Tibial artery (tissue), 4 donors: ENCODE data around the gene AAGAB.

ENCODE experiments used
- DNase-seq, 2 donors: peaks; one replicate each; pipeline ENCODE4 v3.0.0-alpha.2; 2019
- H3K27ac ChIP-seq, 2 donors: fragments of 200-600 bp; sonication (generic) in 1 of 2; 1 replicate in 1 of 2; 2 replicates in 1 of 2; pipeline ENCODE4 v1.5.1; 2018 to 2019; ENCODE audit warnings: mild to moderate bottlenecking in 1 of 2
- H3K27me3 ChIP-seq, 2 donors: fragments of 200-600 bp; sonication (generic) in 1 of 2; one replicate each; pipeline versions ENCODE4 v1.5.1 to v1.6.0; 2016 to 2019
- H3K36me3 ChIP-seq, 3 donors: fragments of 200-600 bp; sonication (generic) in 2 of 3; one replicate each; pipeline ENCODE4 v1.5.1; 2016 to 2019; ENCODE audit warnings: mild to moderate bottlenecking in 2 of 3
- H3K4me1 ChIP-seq, 4 donors: fragments of 200-600 bp; sonication (generic) in 2 of 4; 1 replicate in 3 of 4; 2 replicates in 1 of 4; pipeline ENCODE4 v1.5.1; 2016 to 2019
- H3K4me3 ChIP-seq, 2 donors: fragments of 200-600 bp; sonication (generic) in 1 of 2; 1 replicate in 1 of 2; 2 replicates in 1 of 2; pipeline ENCODE4 v1.5.1; 2018 to 2019; ENCODE audit warnings: mild to moderate bottlenecking in 2 of 2
- H3K9me3 ChIP-seq, 3 donors: fragments of 200-600 bp; sonication (generic) in 1 of 3; one replicate each; pipeline ENCODE4 v1.5.1; 2016 to 2019
- intact Hi-C: fragments of 100-400 bp; cut with DNase I; formaldehyde crosslinking; loops from one replicate; pipeline ENCODE4 v1.15.0; 2023; ENCODE audit warnings: low total_unique reads
- TF ChIP-seq, protein P1 (sequence below), 2 experiments: fragments of 200-600 bp in 1 of 2; fragments of 450-650 bp in 1 of 2; IDR thresholded peaks; one replicate each; pipeline ENCODE4 v1.5.1; 2017 to 2019; ENCODE audit warnings: antibody characterized with exemption in 2 of 2, mild to moderate bottlenecking in 1 of 2, moderate library complexity in 1 of 2

AAGAB gene

DNA sequence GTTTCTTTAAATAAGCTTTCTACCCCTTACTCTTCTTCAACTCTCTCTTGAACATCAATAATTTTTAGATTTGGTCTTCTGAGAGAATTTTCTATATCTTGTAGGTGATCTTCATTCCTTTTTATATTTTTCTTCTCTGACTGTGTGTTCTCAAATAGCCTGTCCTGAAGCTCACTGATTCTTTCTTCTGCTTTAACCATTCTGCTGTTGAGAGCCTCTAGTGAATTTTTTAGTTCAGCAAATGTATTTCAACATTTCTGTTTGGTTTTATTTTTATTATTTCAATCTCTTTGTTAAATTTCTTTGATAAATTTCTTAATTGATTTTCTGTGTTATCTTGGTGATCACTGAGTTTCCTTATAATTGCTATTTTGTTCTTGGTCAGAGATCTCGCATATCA is 19.8 kb upstream of the AAGAB start:
- DNase-seq: no peak
- no peak overlapping the region for H3K4me3 ChIP-seq
- H3K27ac ChIP-seq: no peak overlapping the region
- intact Hi-C loops: no loop called here
- TF ChIP-seq, protein P1, sequence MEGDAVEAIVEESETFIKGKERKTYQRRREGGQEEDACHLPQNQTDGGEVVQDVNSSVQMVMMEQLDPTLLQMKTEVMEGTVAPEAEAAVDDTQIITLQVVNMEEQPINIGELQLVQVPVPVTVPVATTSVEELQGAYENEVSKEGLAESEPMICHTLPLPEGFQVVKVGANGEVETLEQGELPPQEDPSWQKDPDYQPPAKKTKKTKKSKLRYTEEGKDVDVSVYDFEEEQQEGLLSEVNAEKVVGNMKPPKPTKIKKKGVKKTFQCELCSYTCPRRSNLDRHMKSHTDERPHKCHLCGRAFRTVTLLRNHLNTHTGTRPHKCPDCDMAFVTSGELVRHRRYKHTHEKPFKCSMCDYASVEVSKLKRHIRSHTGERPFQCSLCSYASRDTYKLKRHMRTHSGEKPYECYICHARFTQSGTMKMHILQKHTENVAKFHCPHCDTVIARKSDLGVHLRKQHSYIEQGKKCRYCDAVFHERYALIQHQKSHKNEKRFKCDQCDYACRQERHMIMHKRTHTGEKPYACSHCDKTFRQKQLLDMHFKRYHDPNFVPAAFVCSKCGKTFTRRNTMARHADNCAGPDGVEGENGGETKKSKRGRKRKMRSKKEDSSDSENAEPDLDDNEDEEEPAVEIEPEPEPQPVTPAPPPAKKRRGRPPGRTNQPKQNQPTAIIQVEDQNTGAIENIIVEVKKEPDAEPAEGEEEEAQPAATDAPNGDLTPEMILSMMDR (IDR thresholded peaks at IDR 0.05): no peak
- H3K36me3 ChIP-seq: peaks cover 0 to 4% (median 0%) of the 10 kb centered on the region in 3 donors
- H3K9me3 ChIP-seq: peaks cover 0 to 6% (median 3%) of the 10 kb centered on the region in 3 donors
- H3K27me3 ChIP-seq: no peaks in the 10 kb centered on the region
- H3K4me1 ChIP-seq: no peaks in the 10 kb centered on the region

GRCh38 chr15:67267951-67268941 is 13.8 kb upstream of the AAGAB start:
- Histone ChIP-seq H3K27ac (no peak overlapping the region), H3K27me3 (no peaks in the 10 kb centered on the region), H3K9me3 (peaks cover 0 to 2% (median 0%) of the 10 kb centered on the region in 3 donors), H3K4me1 (no peaks in the 10 kb centered on the region), H3K36me3 (no peaks in the 10 kb centered on the region), H3K4me3 (no peak overlapping the region)
- intact Hi-C loops: no loop called here
- TF ChIP-seq, protein P1 (IDR thresholded peaks at IDR 0.05): no peak
- DNase-seq: no peak

GRCh38 chr15:67267440-67267839 is 13.0 kb upstream of the AAGAB start:
- intact Hi-C loops: no loop called here
- H3K36me3 ChIP-seq: no peaks in the 10 kb centered on the region
- H3K9me3 ChIP-seq: no peaks in the 10 kb centered on the region

GRCh38 chr15:67266870-67267269 is 12.4 kb upstream of the AAGAB start:
- Histone ChIP-seq H3K36me3 (no peaks in the 10 kb centered on the region), H3K27me3 (no peaks in the 10 kb centered on the region), H3K9me3 (no peaks in the 10 kb centered on the region), H3K4me3 (no peak overlapping the region), H3K27ac (no peak overlapping the region), H3K4me1 (no peaks in the 10 kb centered on the region)
- DNase-seq: no peak
- intact Hi-C loops: no loop called here
- TF ChIP-seq, protein P1 (IDR thresholded peaks at IDR 0.05): no peak

More at GRCh38 chr15:67267440-67267839, 13.0 kb upstream of the AAGAB start:
- Histone ChIP-seq H3K27me3 (no peaks in the 10 kb centered on the region), H3K27ac (no peak overlapping the region), H3K4me1 (no peaks in the 10 kb centered on the region), H3K4me3 (no peak overlapping the region)
- DNase-seq: no peak
- TF ChIP-seq, protein P1 (IDR thresholded peaks at IDR 0.05): no peak

DNA sequence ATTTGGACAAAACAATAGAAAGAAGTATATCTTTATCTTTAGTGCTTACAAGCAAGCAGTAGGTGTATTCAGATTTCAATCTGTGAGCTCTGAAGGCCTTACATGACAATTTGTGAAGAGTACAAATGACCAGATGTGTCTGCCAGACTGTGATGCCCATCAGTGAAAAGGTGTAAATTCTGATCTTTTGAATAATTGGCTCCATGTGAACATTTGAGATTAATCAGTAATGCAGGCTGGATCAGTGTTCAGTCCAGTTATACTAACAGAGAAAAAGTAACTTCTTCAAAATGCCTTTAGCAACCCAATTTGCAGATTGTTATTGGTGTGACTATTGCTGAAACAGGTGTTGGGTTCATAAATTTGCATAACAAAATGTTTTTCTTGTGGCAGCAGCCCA is 5.3 kb upstream of the AAGAB start:
- H3K4me3 ChIP-seq: no peak overlapping the region
- DNase-seq: no peak
- H3K9me3 ChIP-seq: no peaks in the 10 kb centered on the region
- intact Hi-C loops: no loop called here
- no peak overlapping the region for H3K27ac ChIP-seq
- H3K4me1 ChIP-seq: peaks cover 0 to 3% (median 0%) of the 10 kb centered on the region in 4 donors
- H3K36me3 ChIP-seq: no peaks in the 10 kb centered on the region
- TF ChIP-seq, protein P1 (IDR thresholded peaks at IDR 0.05): no peak
- no peaks in the 10 kb centered on the region for H3K27me3 ChIP-seq
